Measurements from ENCODE around the gene CTRB2. TPM values are rescaled to one million over a fixed set of nuclear protein-coding genes. Genes with fewer than 3 reads are reported as not detected.

The CTRB2 gene
- total RNA-seq, 1 experiment from 2014 or later, result 5.8 TPM

- Mint-ChIP-seq H3K4me3 (peak overlapping the region; percentile 65), H3K36me3 (no peaks in the 10 kb centered on the region), H3K4me1 (peaks cover 83% of the 10 kb centered on the region), H3K9me3 (no peaks in the 10 kb centered on the region), H3K27ac (peak overlapping the region; percentile 97), H3K27me3 (ENCODE audit: low read depth) (no peaks in the 10 kb centered on the region)
- ChIA-PET CTCF (interaction anchor here (7.5 kb wide), 1 partner anchor 18 kb away, joined by 92 read pairs; no protein-coding TSS in a partner anchor), POLR2A (interaction anchor here (0.6 to 5.9 kb wide), 3 partner anchors 8 to 71 kb away, joined by 3 to 57 read pairs (median 7); no protein-coding TSS in a partner anchor)
- peak; percentile 0 for ATAC-seq
- no peak for DNase-seq (ENCODE audit: low spot score)
- TF ChIP-seq PRDM15 (CRISPR knock-in tag; IDR thresholded peaks at IDR 0.05) (peak; percentile 76), EMX1 (CRISPR knock-in tag; IDR thresholded peaks at IDR 0.05) (0 out of 2 replicates have a peak, but pooled peaks have one; percentile 47), ZNF532 (CRISPR knock-in tag; IDR thresholded peaks at IDR 0.05; ENCODE audit: borderline replicate concordance) (0 out of 2 replicates have a peak, but pooled peaks have one; percentile 29), ZNF121 (CRISPR knock-in tag; IDR thresholded peaks at IDR 0.05) (peak; percentile 77), ATF1 (CRISPR knock-in tag; IDR thresholded peaks at IDR 0.05) (no peak), ZNF425 (CRISPR knock-in tag; conservative IDR thresholded peaks at IDR 0.05) (no peak)
Measured at GRCh38 chr16:75252049-75252864, 45.3 kb upstream of the CTRB2 start.

DNA sequence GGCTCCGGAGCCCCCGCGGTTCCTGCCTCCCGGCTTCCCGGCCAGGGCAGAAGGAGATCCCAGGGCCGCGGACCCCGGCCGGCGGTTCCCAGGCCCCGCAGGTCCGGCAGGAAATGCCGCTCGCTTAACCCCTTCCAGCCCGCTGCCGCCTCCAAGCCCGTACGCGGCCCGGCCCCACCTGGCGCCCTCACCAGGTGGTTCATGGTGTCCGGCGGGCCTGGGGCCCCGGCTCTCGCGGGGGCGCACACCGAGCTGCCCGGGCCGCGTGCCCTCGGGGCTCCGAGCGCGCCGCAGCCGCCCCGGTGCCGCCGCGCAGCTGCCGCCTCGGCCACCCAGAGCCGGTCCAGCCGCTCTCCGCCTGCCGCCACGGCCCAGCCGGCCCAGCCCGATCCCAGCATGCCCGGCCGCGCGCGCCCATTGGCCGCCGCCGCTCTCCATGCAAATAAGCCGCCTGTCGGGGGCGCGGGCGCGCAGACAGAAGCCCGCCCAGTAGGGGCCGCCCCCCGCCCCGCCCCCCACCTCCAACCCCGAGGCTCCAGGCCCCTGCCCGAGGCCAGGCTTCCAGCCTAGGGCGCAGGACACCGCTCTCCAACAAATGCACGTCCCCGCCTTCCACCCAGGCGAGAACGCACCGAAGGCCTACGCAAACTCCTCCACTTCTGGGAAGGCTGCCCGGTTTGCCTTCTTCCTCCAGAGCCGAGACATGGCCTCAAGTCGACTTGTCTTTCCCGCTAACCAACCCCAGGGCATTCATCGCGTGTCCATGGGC, 44.5 kb upstream of the CTRB2 start, which contains the start of gene BCAR1:
TSS of gene BCAR1 (minus strand) at position 345 of the 769 bp plus-strand sequence. CDS start at position 203, 142 bp downstream.
- H3K4me3 Mint-ChIP-seq, result peak within 1 kb of the TSS; percentile 79
- peak; percentile 93 for DNase-seq (ENCODE audit: low spot score)
- H3K36me3 Mint-ChIP-seq, result no peaks in the 10 kb centered on the region
- peaks cover 83% of the 10 kb centered on the region for H3K4me1 Mint-ChIP-seq
- ATAC-seq, result peak; percentile 63
- H3K27me3 Mint-ChIP-seq (ENCODE audit: low read depth), result no peaks in the 10 kb centered on the region
- TF ChIP-seq OVOL2 (CRISPR knock-in tag; IDR thresholded peaks at IDR 0.05; ENCODE audit: borderline replicate concordance), result no peak
- peak; percentile 25; the same call in 1 of the 2 replicates for TF ChIP-seq EMX1 (CRISPR knock-in tag; IDR thresholded peaks at IDR 0.05)
- TF ChIP-seq HMGXB4 (CRISPR knock-in tag; IDR thresholded peaks at IDR 0.05), result peak; percentile 43; the same call in 1 of the 2 replicates
- TF ChIP-seq SP1 (CRISPR knock-in tag; conservative IDR thresholded peaks at IDR 0.05), result peak; percentile 79
- 0 out of 2 replicates have a peak, but pooled peaks have one; percentile 32 for TF ChIP-seq ZNF416 (CRISPR knock-in tag; IDR thresholded peaks at IDR 0.05)
- 0 out of 2 replicates have a peak, but pooled peaks have one; percentile 0 for TF ChIP-seq MYBL2 (CRISPR knock-in tag; IDR thresholded peaks at IDR 0.05)
- TF ChIP-seq TEAD1 (CRISPR knock-in tag; IDR thresholded peaks at IDR 0.05), result peak; percentile 34; the same call in 1 of the 2 replicates
- TF ChIP-seq ZNF423 (CRISPR knock-in tag; IDR thresholded peaks at IDR 0.05), result peak; percentile 52; the same call in 1 of the 2 replicates
- TF ChIP-seq FOXK1 (CRISPR knock-in tag; IDR thresholded peaks at IDR 0.05), result 0 out of 2 replicates have a peak, but pooled peaks have one; percentile 10
- TF ChIP-seq NFE2L1 (CRISPR knock-in tag; IDR thresholded peaks at IDR 0.05), result no peak
- no peak for TF ChIP-seq JUN (CRISPR knock-in tag; IDR thresholded peaks at IDR 0.05)
- TF ChIP-seq ATF1 (CRISPR knock-in tag; IDR thresholded peaks at IDR 0.05), result 0 out of 2 replicates have a peak, but pooled peaks have one; percentile 14
- TF ChIP-seq, protein P1, sequence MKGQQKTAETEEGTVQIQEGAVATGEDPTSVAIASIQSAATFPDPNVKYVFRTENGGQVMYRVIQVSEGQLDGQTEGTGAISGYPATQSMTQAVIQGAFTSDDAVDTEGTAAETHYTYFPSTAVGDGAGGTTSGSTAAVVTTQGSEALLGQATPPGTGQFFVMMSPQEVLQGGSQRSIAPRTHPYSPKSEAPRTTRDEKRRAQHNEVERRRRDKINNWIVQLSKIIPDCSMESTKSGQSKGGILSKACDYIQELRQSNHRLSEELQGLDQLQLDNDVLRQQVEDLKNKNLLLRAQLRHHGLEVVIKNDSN (CRISPR knock-in tag; IDR thresholded peaks at IDR 0.05), result 0 out of 2 replicates have a peak, but pooled peaks have one; percentile 7
- peak; percentile 55 for TF ChIP-seq NFYB (CRISPR knock-in tag; conservative IDR thresholded peaks at IDR 0.05; ENCODE audit: low read depth)
- ChIA-PET POLR2A (interaction anchor here (1.2 to 5.9 kb wide), 4 partner anchors 9 to 23 kb away, joined by 4 to 57 read pairs (median 10); no protein-coding TSS in a partner anchor), CTCF (interaction anchor here (1.1 to 7.5 kb wide), 3 partner anchors 18 to 134 kb away, joined by 3 to 92 read pairs (median 4); no protein-coding TSS in a partner anchor)
- H3K27ac Mint-ChIP-seq, result peak within 1 kb of the TSS; percentile 97
- H3K9me3 Mint-ChIP-seq, result no peaks in the 10 kb centered on the region

Measured in WTC11 (cell line).